Effector memory CD4-positive, alpha-beta T cell (primary cell): ENCODE results near the gene TRIM71.
"Not testable (repeated sequence)": the region's sequence is repeated elsewhere in the genome, so short reads cannot be mapped to it uniquely, and the experiment has no call there.

Experiments used
- DNase-seq, 3 donors: peaks; one replicate each; pipeline ENCODE4 v3.0.0-alpha.2; 2020
- H3K27ac ChIP-seq: 2 replicates; pipeline ENCODE4 v1.7.0; 2013; ENCODE audit warnings: mild to moderate bottlenecking, low read length, moderate library complexity; ENCODE audit not compliant: insufficient read depth, poor library complexity, severe bottlenecking
- H3K27me3 ChIP-seq: replicated peaks from 2 replicates; pipeline ENCODE4 v1.7.0; 2013; ENCODE audit warnings: mild to moderate bottlenecking, low read length; ENCODE audit not compliant: insufficient read depth, control insufficient read depth, poor library complexity, severe bottlenecking
- H3K36me3 ChIP-seq: 2 replicates; pipeline ENCODE4 v1.7.0; 2013; ENCODE audit warnings: mild to moderate bottlenecking, low read length, moderate library complexity; ENCODE audit not compliant: control insufficient read depth, insufficient read depth
- H3K4me1 ChIP-seq: 2 replicates; pipeline ENCODE4 v1.7.0; 2013; ENCODE audit warnings: low read length, mild to moderate bottlenecking; ENCODE audit not compliant: control insufficient read depth, insufficient read depth, poor library complexity, severe bottlenecking
- H3K4me3 ChIP-seq: 2 replicates; pipeline ENCODE4 v1.7.0; 2013; ENCODE audit warnings: low read length, low read depth, mild to moderate bottlenecking; ENCODE audit not compliant: insufficient read depth, poor library complexity, severe bottlenecking
- H3K9me3 ChIP-seq: 2 replicates; pipeline ENCODE4 v1.7.0; 2013; ENCODE audit warnings: mild to moderate bottlenecking, low read length, moderate library complexity; ENCODE audit not compliant: control insufficient read depth

TRIM71 gene

DNA sequence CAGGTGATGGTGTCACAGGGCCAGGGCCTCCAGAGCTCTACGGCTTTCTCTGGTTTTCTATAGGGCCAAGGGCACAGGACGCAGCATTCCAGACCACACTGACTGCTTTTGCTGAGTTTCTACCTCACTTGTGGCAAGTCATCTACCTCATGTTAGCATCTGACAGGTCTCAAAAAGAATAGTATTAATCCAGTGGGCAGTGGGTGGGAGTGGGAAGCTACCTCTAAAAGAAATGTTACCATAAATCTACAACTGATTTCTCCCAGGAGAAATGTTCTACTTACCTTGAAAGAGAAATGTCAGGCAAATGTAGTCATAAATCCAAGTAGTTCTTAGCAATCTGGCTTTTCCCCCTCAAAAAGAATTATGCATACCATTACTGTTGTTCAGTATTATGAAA lies 77.9 kb downstream of the TRIM71 start:
- Histone ChIP-seq H3K4me3 (no peak overlapping the region), H3K4me1 (no peaks in the 10 kb centered on the region), H3K27ac (no peak overlapping the region), H3K36me3 (no peaks in the 10 kb centered on the region), H3K9me3 (no peaks in the 10 kb centered on the region), H3K27me3 (no peaks in the 10 kb centered on the region)
- no peak for DNase-seq

- Histone ChIP-seq H3K4me3 (no peak overlapping the region), H3K9me3 (no peaks in the 10 kb centered on the region), H3K27me3 (no peaks in the 10 kb centered on the region), H3K36me3 (no peaks in the 10 kb centered on the region), H3K27ac (no peak overlapping the region), H3K4me1 (no peaks in the 10 kb centered on the region)
- DNase-seq, result no peak
Measured at GRCh38 chr3:32896143-32896542, 78.3 kb downstream of the TRIM71 start.

DNA sequence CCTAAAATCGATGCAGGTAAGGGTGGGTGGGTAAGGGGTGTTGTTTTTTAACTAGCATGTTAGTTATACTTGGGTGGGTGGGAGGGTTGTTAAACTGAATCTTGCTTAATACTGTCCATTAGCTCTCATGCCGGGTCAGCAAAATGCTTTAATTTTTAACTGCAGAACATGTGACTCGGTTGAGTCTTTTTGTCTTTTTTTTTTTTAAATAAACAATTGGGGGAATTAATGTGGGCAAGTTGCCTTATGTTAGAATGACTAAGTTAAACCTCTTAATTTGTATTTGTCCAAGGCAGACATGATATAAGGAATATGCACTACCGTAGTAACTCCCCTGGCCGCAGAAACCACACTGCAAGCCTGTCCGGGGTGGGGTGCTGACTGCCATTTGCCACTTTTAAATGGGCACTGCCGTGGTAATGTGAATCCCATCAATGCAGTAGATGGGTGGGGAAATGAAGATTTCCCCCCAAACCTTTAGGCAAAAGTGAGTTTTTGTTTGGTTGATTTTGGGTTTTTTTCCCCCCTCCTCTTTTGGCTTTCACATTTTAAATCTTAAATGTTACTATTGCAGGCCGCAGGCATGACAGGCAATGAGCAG lies 79.3 kb downstream of the TRIM71 start:
- no peaks in the 10 kb centered on the region for H3K27me3 ChIP-seq
- no peaks in the 10 kb centered on the region for H3K4me1 ChIP-seq
- H3K36me3 ChIP-seq, result no peaks in the 10 kb centered on the region
- no peak overlapping the region for H3K27ac ChIP-seq
- H3K9me3 ChIP-seq, result no peaks in the 10 kb centered on the region
- H3K4me3 ChIP-seq, result no peak overlapping the region
- no peak for DNase-seq

DNA sequence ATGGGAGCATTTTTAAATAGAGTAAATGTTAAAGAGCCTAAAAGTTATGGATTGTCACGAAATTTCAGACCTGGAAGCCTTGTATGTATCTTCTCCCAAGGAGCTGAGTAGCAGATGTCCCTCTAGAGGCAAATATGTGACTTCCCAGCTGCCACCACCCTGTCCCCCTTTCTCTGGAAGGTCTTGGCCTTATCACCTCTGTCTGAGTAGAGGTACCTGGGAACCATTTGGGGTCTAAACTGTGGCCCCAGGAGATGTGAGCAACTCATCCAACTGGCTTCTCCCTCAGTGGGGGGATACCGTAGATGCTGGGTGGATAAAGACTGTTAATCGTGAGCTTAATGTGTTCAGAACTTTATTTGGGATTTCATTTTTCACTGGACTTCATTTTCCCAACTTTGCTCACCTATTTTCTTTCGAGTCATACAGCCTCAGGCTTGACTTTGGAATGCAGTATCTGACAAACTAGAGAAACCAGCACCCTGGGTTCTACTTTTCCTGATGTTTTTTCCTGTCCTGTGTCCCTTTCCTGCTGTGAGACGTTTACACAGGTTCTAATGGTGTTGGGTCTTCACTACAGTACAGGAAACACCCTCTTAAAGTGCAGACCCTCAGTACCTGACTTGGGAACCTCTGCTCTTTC lies 80.3 kb downstream of the TRIM71 start:
- Histone ChIP-seq H3K4me1 (peaks cover 2% of the 10 kb centered on the region), H3K9me3 (no peaks in the 10 kb centered on the region), H3K4me3 (no peak overlapping the region), H3K36me3 (no peaks in the 10 kb centered on the region), H3K27me3 (no peaks in the 10 kb centered on the region), H3K27ac (no peak overlapping the region)
- no peak for DNase-seq

GRCh38 chr3:32899265-32899664 lies 81.5 kb downstream of the TRIM71 start:
- Histone ChIP-seq H3K9me3 (no peaks in the 10 kb centered on the region), H3K36me3 (no peaks in the 10 kb centered on the region), H3K4me3 (no peak overlapping the region), H3K27me3 (no peaks in the 10 kb centered on the region), H3K27ac (no peak overlapping the region), H3K4me1 (peaks cover 2% of the 10 kb centered on the region)
- DNase-seq, result no peak

DNA sequence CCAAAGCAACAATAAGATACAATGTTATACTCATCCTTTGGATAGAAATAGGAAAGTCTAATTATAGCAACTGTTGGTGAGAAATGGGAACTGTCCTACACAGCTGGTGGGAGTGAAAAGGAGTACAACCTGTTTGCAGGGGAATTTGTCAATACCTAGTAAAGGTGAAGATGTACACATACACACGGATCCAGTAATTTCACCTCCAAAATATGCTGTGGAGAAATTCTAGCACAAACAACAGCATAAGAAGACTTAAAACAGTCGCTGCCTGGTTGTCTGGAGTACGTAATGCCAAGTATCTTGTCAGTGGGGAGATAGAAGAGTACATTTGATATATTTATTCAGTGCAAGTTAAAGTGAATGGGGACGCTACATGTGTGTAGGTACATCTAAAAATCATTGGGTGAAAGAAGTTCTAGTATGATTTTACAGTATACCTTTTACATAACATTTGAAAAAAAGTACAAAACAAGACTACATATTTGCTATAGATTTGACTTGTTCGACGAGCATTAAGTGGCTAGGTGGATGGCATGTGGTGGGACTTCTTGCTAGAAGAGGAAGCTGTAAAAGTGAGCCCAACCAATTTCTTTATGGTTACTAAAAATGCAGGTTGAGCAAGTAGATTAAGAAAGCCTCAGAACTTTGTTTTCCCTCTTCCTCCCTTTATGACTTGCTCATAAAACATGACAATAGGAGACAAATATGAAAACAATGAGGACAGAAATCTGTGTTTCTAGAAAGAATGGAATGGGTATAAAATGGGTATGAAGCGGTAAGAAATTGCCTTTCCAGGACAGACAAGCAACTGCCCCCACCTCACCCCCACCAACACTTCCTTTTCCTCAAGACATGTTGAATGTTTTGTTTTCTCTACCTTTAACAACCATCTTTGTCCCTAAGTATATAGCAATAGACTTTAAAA lies 83.5 kb downstream of the TRIM71 start:
- Histone ChIP-seq H3K27ac (no peak overlapping the region), H3K4me1 (peaks cover 2% of the 10 kb centered on the region), H3K36me3 (no peaks in the 10 kb centered on the region), H3K4me3 (no peak overlapping the region), H3K27me3 (no peaks in the 10 kb centered on the region), H3K9me3 (no peaks in the 10 kb centered on the region)
- no peak for DNase-seq

- DNase-seq, H3K27ac ChIP-seq, H3K4me1 ChIP-seq, H3K9me3 ChIP-seq, H3K36me3 ChIP-seq, H3K27me3 ChIP-seq: not testable (repeated sequence)
- H3K4me3 ChIP-seq, result peak overlapping the region; percentile 17
Measured at GRCh38 chr3:32902887-32903371, 85.1 kb downstream of the TRIM71 start.

DNA sequence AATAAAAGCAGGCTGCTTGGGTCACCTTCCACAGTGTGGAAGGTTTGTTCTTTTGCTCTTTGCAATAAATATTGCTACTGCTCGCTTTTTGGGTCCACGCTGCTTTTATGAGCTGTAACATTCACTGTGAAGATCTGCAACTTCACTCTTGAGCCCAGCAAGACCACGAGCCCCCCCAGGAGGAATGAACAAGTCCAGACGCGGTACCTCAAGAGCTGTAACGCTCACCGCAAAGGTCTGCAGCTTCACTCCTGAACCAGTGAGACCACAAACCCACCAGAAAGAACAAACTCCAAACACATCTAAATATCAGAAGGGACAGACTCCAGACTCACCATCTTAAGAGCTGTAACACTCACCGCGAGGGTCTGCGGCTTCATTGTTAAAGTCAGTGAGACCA lies 86.2 kb downstream of the TRIM71 start:
- Histone ChIP-seq H3K9me3 (no peaks in the 10 kb centered on the region), H3K4me1 (peaks cover 2% of the 10 kb centered on the region), H3K4me3 (no peak overlapping the region), H3K27me3 (no peaks in the 10 kb centered on the region), H3K27ac (no peak overlapping the region), H3K36me3 (no peaks in the 10 kb centered on the region)
- no peak for DNase-seq

DNA sequence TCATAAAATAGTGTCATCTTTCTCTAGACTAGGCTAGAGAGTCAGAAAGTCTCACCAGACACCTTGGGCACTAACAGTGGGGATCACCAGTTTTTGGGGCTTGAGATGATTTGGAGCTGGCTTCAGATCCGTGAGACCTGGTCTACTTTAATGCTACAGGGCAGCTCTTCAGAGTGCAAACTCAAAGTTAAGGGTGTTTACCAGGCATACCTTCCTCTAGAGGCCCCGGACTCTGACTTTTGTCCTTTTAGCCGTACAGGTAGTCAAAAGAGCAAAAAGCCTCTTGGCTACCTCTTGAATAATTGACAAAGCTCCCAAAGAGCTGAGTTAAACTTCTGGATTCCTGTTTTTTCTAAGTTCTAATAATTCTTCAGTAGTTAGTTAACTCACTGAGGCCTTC lies 92.2 kb downstream of the TRIM71 start:
- H3K27me3 ChIP-seq, result no peaks in the 10 kb centered on the region
- no peak for DNase-seq
- H3K4me1 ChIP-seq, result no peaks in the 10 kb centered on the region
- no peak overlapping the region for H3K27ac ChIP-seq
- H3K4me3 ChIP-seq, result no peak overlapping the region
- H3K9me3 ChIP-seq, result no peaks in the 10 kb centered on the region
- H3K36me3 ChIP-seq, result no peaks in the 10 kb centered on the region

DNA sequence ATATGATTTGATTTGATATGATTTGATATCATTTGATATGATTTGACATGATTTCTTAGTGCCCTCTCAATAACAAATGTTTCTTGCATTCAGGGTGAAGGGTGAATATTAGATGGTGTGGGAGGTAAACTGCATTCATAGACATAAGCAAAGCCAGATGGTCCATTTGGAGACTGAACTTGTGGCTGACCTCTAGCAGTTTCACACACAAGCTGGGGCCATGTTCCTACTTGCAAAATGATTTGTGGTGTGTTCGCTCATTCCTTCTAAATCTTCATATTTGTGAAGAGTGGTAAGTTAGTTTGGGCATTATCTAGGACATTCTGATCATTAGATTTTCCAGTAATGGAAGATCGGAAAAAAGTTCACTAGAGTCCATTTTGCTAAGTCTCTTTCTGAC lies 93.2 kb downstream of the TRIM71 start:
- Histone ChIP-seq H3K4me3 (no peak overlapping the region), H3K4me1 (no peaks in the 10 kb centered on the region), H3K36me3 (no peaks in the 10 kb centered on the region), H3K9me3 (no peaks in the 10 kb centered on the region), H3K27me3 (no peaks in the 10 kb centered on the region), H3K27ac (no peak overlapping the region)
- DNase-seq, result no peak
